Right ventricle myocardium inferior (tissue), 1 donor: ENCODE data around the gene SECTM1. TPM values are rescaled to one million over a fixed set of nuclear protein-coding genes. Genes with fewer than 3 reads are reported as not detected.

Experiments
- ATAC-seq: fragments of 200-7000 bp; cut with Tn5 transposase; one replicate; pipeline ENCODE4 v1.9.1; 2020; ENCODE audit warnings: mild to moderate bottlenecking, moderate library complexity
- DNase-seq: peaks from one replicate; pipeline ENCODE4 v3.0.0; 2021; ENCODE audit errors: missing footprints
- intact Hi-C: fragments of 100-400 bp; cut with DNase I; formaldehyde crosslinking; loops from one replicate; pipeline ENCODE4 v1.11.0; 2022
- total RNA-seq: library from RNA; stranded (reverse); fragmentation: NEBNext Ultra II Directional; extraction: Animal tissue kit (Norgen Biotek cat#: 25700); gene quantifications from one replicate; pipeline ENCODE4 v1.2.1, GENCODE V29; 2021
- donor health status: DM: no; HTN: yes; CAD: no; lungs with severe emphysema.

Gene SECTM1
- total RNA-seq, 1 donor from 2014 or later, result 4.9 TPM

GRCh38 chr17:82321947-82322466, 11.6 kb downstream of the SECTM1 start:
- DNase-seq (no peak), ATAC-seq (peak; percentile 15)
- intact Hi-C loops, result loop anchor here (1.0 to 2.0 kb wide), 2 partner anchors 85 to 116 kb away; no protein-coding TSS in a partner anchor

- no peak for ATAC-seq
- intact Hi-C loops, result loop anchor here (1.0 to 2.0 kb wide), 2 partner anchors 84 to 115 kb away; no protein-coding TSS in a partner anchor
- no peak for DNase-seq
Measured at GRCh38 chr17:82320956-82321927, 12.3 kb downstream of the SECTM1 start.

- ATAC-seq, result no peak
- intact Hi-C loops, result loop anchor here (2.0 kb wide), 1 partner anchor 83 kb away; no protein-coding TSS in a partner anchor
- no peak for DNase-seq
Measured at GRCh38 chr17:82320140-82320840, 13.3 kb downstream of the SECTM1 start.

- DNase-seq (no peak), ATAC-seq (no peak)
- intact Hi-C loops, result loop anchor here (2.0 kb wide), 1 partner anchor 83 kb away; no protein-coding TSS in a partner anchor
Measured at GRCh38 chr17:82319619-82320062, 13.9 kb downstream of the SECTM1 start.

- intact Hi-C loops, result no loop called here
- DNase-seq, result no peak
- no peak for ATAC-seq
Measured at GRCh38 chr17:82318772-82319606, 14.6 kb downstream of the SECTM1 start.

- ATAC-seq, result no peak
- DNase-seq, result no peak
- intact Hi-C loops, result no loop called here
Measured at GRCh38 chr17:82318169-82318498, 15.4 kb downstream of the SECTM1 start.

GRCh38 chr17:82317394-82318168, 16.0 kb downstream of the SECTM1 start, which contains the start of gene CD7:
TSS of gene CD7 (minus strand) at chr17:82317608. CDS start at chr17:82317495, 113 bp downstream.
- ATAC-seq, result no peak
- intact Hi-C loops, result no loop called here
- no peak for DNase-seq

GRCh38 chr17:82316651-82317393, 16.7 kb downstream of the SECTM1 start:
- intact Hi-C loops, result no loop called here
- DNase-seq, result no peak
- ATAC-seq, result peak; percentile 4

- intact Hi-C loops, result no loop called here
- ATAC-seq (peak; percentile 12), DNase-seq (no peak)
Measured at GRCh38 chr17:82315703-82316358, 17.7 kb downstream of the SECTM1 start.

GRCh38 chr17:82314727-82315605, 18.6 kb downstream of the SECTM1 start:
- ATAC-seq, result no peak
- intact Hi-C loops, result no loop called here
- no peak for DNase-seq

GRCh38 chr17:82314012-82314726, 19.4 kb downstream of the SECTM1 start:
- no peak for ATAC-seq
- intact Hi-C loops, result no loop called here

GRCh38 chr17:82313195-82314011, 20.2 kb downstream of the SECTM1 start:
- ATAC-seq (no peak), DNase-seq (no peak)
- intact Hi-C loops, result no loop called here

More at GRCh38 chr17:82314012-82314726, 19.4 kb downstream of the SECTM1 start:
- no peak for DNase-seq

GRCh38 chr17:82311971-82312370, 21.6 kb downstream of the SECTM1 start:
- DNase-seq (no peak), ATAC-seq (no peak)
- intact Hi-C loops, result no loop called here

- no peak for ATAC-seq
- no peak for DNase-seq
- intact Hi-C loops, result no loop called here
Measured at GRCh38 chr17:82310877-82311276, 22.7 kb downstream of the SECTM1 start.
